Mesendoderm (in vitro differentiated cells): ENCODE results near the gene CCDC18.
A peak's percentile ranks its signal among the peaks of the same experiment; 100 is the strongest.

ENCODE experiments used
- DNase-seq: peaks from one replicate; pipeline ENCODE4 v3.0.0; 2013
- H2AK5ac ChIP-seq: 2 replicates; pipeline ENCODE4 v1.6.1; 2013; ENCODE audit warnings: low read length, inconsistent platforms
- H2BK120ac ChIP-seq: 2 replicates; pipeline ENCODE4 v1.6.1; 2013; ENCODE audit warnings: low read depth, mild to moderate bottlenecking, low read length, moderate library complexity, mixed read lengths
- H2BK15ac ChIP-seq: replicated peaks from 2 replicates; pipeline ENCODE4 v1.6.1; 2013; ENCODE audit warnings: low read depth, mild to moderate bottlenecking, moderate library complexity
- H2BK5ac ChIP-seq: 2 replicates; pipeline ENCODE4 v1.6.1; 2013; ENCODE audit warnings: low read length, inconsistent platforms
- H3K18ac ChIP-seq: 2 replicates; pipeline ENCODE4 v1.6.1; 2013; ENCODE audit warnings: mild to moderate bottlenecking, low read length, mixed read lengths
- H3K23ac ChIP-seq: one replicate; pipeline ENCODE4 v1.6.1; 2013; ENCODE audit warnings: low read length
- H3K27ac ChIP-seq: 2 replicates; pipeline ENCODE4 v1.5.1; 2013; ENCODE audit warnings: low read depth, mild to moderate bottlenecking, inconsistent platforms, low read length, moderate library complexity
- H3K27me3 ChIP-seq: 2 replicates; pipeline ENCODE4 v1.6.1; 2013; ENCODE audit warnings: low read length, control low read depth, mild to moderate bottlenecking, inconsistent platforms; ENCODE audit not compliant: insufficient read depth, poor library complexity
- H3K36me3 ChIP-seq: 2 replicates; pipeline ENCODE4 v1.6.1; 2013; ENCODE audit warnings: low read length, inconsistent platforms; ENCODE audit not compliant: control insufficient read depth, insufficient read depth
- H3K4ac ChIP-seq: one replicate; pipeline ENCODE4 v1.6.1; 2013; ENCODE audit warnings: low read depth, mild to moderate bottlenecking, low read length, moderate library complexity
- H3K4me1 ChIP-seq: 2 replicates; pipeline ENCODE4 v1.6.1; 2013; ENCODE audit warnings: low read depth, low read length, inconsistent platforms; ENCODE audit not compliant: control insufficient read depth
- H3K4me2 ChIP-seq: 2 replicates; pipeline ENCODE4 v1.6.1; 2013; ENCODE audit warnings: low read length
- H3K4me3 ChIP-seq: 2 replicates; pipeline ENCODE4 v1.5.1; 2013; ENCODE audit warnings: mild to moderate bottlenecking, low read length
- H3K56ac ChIP-seq: one replicate; pipeline ENCODE4 v1.6.1; 2013; ENCODE audit warnings: low read length
- H3K79me1 ChIP-seq: 2 replicates; pipeline ENCODE4 v1.6.1; 2013; ENCODE audit warnings: low read length, inconsistent platforms
- H3K79me2 ChIP-seq: 2 replicates; pipeline ENCODE4 v1.6.1; 2013; ENCODE audit warnings: mild to moderate bottlenecking, low read length; ENCODE audit not compliant: control insufficient read depth, insufficient read depth
- H3K9ac ChIP-seq: 2 replicates; pipeline ENCODE4 v1.6.1; 2013; ENCODE audit warnings: low read length, inconsistent platforms
- H4K5ac ChIP-seq: one replicate; pipeline ENCODE4 v1.6.1; 2013; ENCODE audit warnings: low read length
- H4K8ac ChIP-seq: one replicate; pipeline ENCODE4 v1.6.1; 2013; ENCODE audit warnings: low read depth, mild to moderate bottlenecking, control low read depth, low read length, moderate library complexity
- WGBS: extraction: QIAGEN DNeasy Blood & Tissue Kit; methylation state at CpG from one replicate; pipeline ENCODE4 v1.1.7; 2013; ENCODE audit warnings: low lambda C conversion rate, missing lambda C conversion rate; ENCODE audit not compliant: insufficient coverage; ENCODE audit errors: extremely low coverage; 5-methylcytosine and 5-hydroxymethylcytosine counted together

The CCDC18 gene

DNA sequence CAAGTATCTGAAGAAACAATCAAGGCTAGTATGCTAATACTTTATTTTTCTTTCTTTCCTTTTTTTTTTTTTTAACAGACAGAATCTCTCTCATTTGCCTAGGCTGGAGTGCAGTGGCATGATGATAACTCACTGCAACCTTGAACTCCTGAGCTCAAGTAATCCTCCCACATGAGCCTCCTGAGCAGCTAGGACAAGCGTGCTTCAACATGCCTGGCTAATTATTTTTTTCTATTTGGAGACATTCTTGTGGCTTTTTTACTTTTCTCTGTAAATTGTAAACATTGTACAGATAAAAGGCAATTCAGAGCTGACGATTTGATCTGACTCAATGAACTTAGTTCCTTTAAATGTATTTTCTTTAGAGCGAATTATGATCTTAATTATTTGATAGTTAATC lies 41.4 kb downstream of the CCDC18 start:
- no CpG with 5 or more reads among the region's 3 CpGs for WGBS
- Histone ChIP-seq H3K9ac (no peak overlapping the region), H3K18ac (no peak overlapping the region), H4K5ac (no peak overlapping the region), H3K4me3 (no peak overlapping the region), H4K8ac (no peak overlapping the region), H3K23ac (no peak overlapping the region), H3K79me1 (no peaks in the 10 kb centered on the region), H3K4me1 (no peaks in the 10 kb centered on the region), H2BK5ac (no peak overlapping the region), H2BK15ac (no peak overlapping the region), H3K27ac (no peak overlapping the region), H3K36me3 (peaks cover 3% of the 10 kb centered on the region), H3K79me2 (no peaks in the 10 kb centered on the region), H3K4me2 (no peak overlapping the region), H3K56ac (no peak overlapping the region), H2AK5ac (no peak overlapping the region), H3K4ac (no peak overlapping the region), H3K27me3 (no peaks in the 10 kb centered on the region), H2BK120ac (no peak overlapping the region)
- no peak for DNase-seq

- Histone ChIP-seq H4K5ac (no peak overlapping the region), H3K4ac (no peak overlapping the region), H2BK15ac (no peak overlapping the region), H3K27me3 (no peaks in the 10 kb centered on the region), H2BK5ac (no peak overlapping the region), H3K23ac (no peak overlapping the region), H3K18ac (no peak overlapping the region), H3K79me2 (no peaks in the 10 kb centered on the region), H3K79me1 (no peaks in the 10 kb centered on the region), H3K4me2 (no peak overlapping the region), H3K4me3 (no peak overlapping the region), H3K36me3 (peaks cover 3% of the 10 kb centered on the region), H4K8ac (no peak overlapping the region), H3K56ac (no peak overlapping the region), H3K9ac (no peak overlapping the region), H2BK120ac (no peak overlapping the region), H3K27ac (no peak overlapping the region), H2AK5ac (no peak overlapping the region), H3K4me1 (no peaks in the 10 kb centered on the region)
- no peak for DNase-seq
- WGBS, result no CpG with 5 or more reads among the region's 2 CpGs
These were observed 42.6 kb downstream of the CCDC18 start for GRCh38 chr1:93223023-93223675.

GRCh38 chr1:93235261-93235660 lies 54.7 kb downstream of the CCDC18 start:
- H4K5ac ChIP-seq, result no peak overlapping the region
- H3K79me2 ChIP-seq, result no peaks in the 10 kb centered on the region
- DNase-seq, result no peak
- no peak overlapping the region for H3K18ac ChIP-seq
- H3K27me3 ChIP-seq, result no peaks in the 10 kb centered on the region
- H3K56ac ChIP-seq, result no peak overlapping the region
- H2BK120ac ChIP-seq, result no peak overlapping the region
- no peak overlapping the region for H3K4me2 ChIP-seq
- no peaks in the 10 kb centered on the region for H3K79me1 ChIP-seq
- no peak overlapping the region for H3K27ac ChIP-seq
- H3K4me1 ChIP-seq, result no peaks in the 10 kb centered on the region
- H2BK5ac ChIP-seq, result no peak overlapping the region
- H2BK15ac ChIP-seq, result no peak overlapping the region
- H3K4me3 ChIP-seq, result no peak overlapping the region
- no peak overlapping the region for H3K23ac ChIP-seq
- no peak overlapping the region for H4K8ac ChIP-seq
- H3K9ac ChIP-seq, result no peak overlapping the region
- H3K36me3 ChIP-seq, result no peaks in the 10 kb centered on the region
- no peak overlapping the region for H2AK5ac ChIP-seq
- no peak overlapping the region for H3K4ac ChIP-seq

GRCh38 chr1:93237021-93237420 lies 56.5 kb downstream of the CCDC18 start:
- Histone ChIP-seq H3K27ac (peak overlapping the region; percentile 22), H3K4me1 (no peaks in the 10 kb centered on the region), H2BK120ac (no peak overlapping the region), H2BK5ac (no peak overlapping the region), H3K4me2 (no peak overlapping the region), H3K23ac (no peak overlapping the region), H3K9ac (no peak overlapping the region), H4K5ac (no peak overlapping the region), H3K79me2 (no peaks in the 10 kb centered on the region), H3K4me3 (no peak overlapping the region), H3K4ac (no peak overlapping the region), H3K36me3 (no peaks in the 10 kb centered on the region), H2BK15ac (no peak overlapping the region), H3K27me3 (no peaks in the 10 kb centered on the region), H4K8ac (no peak overlapping the region), H3K79me1 (no peaks in the 10 kb centered on the region), H3K56ac (no peak overlapping the region), H3K18ac (no peak overlapping the region), H2AK5ac (no peak overlapping the region)
- peak; percentile 56 for DNase-seq

DNA sequence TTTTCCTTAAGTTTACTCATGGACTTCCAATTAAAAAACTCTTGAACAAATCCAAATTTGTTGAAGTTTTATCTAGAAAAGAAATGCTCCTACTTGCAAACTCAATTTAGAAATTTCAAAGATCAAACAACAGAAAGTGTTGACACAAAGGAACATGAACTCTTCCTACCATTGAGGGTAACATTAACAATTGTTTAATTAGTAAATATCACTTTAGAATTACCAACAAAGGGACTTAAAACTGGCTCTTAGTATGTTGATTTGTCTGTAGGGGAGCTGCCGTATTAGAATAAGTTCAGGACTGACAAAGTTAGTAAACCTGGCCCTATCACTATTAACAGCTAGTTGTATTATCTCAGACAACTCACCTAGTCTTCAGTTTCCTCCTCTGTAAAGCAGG lies 57.9 kb downstream of the CCDC18 start:
- Histone ChIP-seq H2BK15ac (no peak overlapping the region), H3K36me3 (no peaks in the 10 kb centered on the region), H3K9ac (no peak overlapping the region), H3K27ac (no peak overlapping the region), H2AK5ac (no peak overlapping the region), H4K5ac (no peak overlapping the region), H3K79me1 (no peaks in the 10 kb centered on the region), H3K56ac (no peak overlapping the region), H3K4me3 (no peak overlapping the region), H3K4ac (no peak overlapping the region), H3K79me2 (no peaks in the 10 kb centered on the region), H3K4me2 (no peak overlapping the region), H3K18ac (no peak overlapping the region), H4K8ac (no peak overlapping the region), H3K23ac (no peak overlapping the region), H2BK120ac (no peak overlapping the region), H3K27me3 (no peaks in the 10 kb centered on the region), H2BK5ac (no peak overlapping the region), H3K4me1 (no peaks in the 10 kb centered on the region)
- no peak for DNase-seq
- WGBS, result no CpG with 5 or more reads among the region's 1 CpG

- Histone ChIP-seq H2BK15ac (no peak overlapping the region), H3K79me2 (no peaks in the 10 kb centered on the region), H3K23ac (no peak overlapping the region), H3K4me2 (no peak overlapping the region), H3K9ac (no peak overlapping the region), H3K4me1 (no peaks in the 10 kb centered on the region), H3K36me3 (no peaks in the 10 kb centered on the region), H4K5ac (no peak overlapping the region), H2AK5ac (no peak overlapping the region), H3K56ac (no peak overlapping the region), H3K27ac (no peak overlapping the region), H3K27me3 (no peaks in the 10 kb centered on the region), H3K4me3 (no peak overlapping the region), H3K4ac (no peak overlapping the region), H4K8ac (no peak overlapping the region), H2BK5ac (no peak overlapping the region), H2BK120ac (no peak overlapping the region), H3K18ac (no peak overlapping the region), H3K79me1 (no peaks in the 10 kb centered on the region)
- no CpG with 5 or more reads among the region's 3 CpGs for WGBS
- DNase-seq, result no peak
These were observed 59.3 kb downstream of the CCDC18 start for GRCh38 chr1:93239863-93240262.
